Hepatocyte (in vitro differentiated cells): ENCODE data around the gene KDM4B. TPM values are rescaled to one million over a fixed set of nuclear protein-coding genes. Genes with fewer than 3 reads are reported as not detected.

Source experiments
- DNase-seq: peaks from one replicate; pipeline ENCODE4 v3.0.0-alpha.2; 2016; ENCODE audit warnings: low spot score
- H2AFZ ChIP-seq: fragments of 200-600 bp; sonication (generic); 2 replicates; pipeline ENCODE4 v1.6.0; 2016; ENCODE audit warnings: antibody characterized with exemption, mild to moderate bottlenecking
- H3K27ac ChIP-seq: fragments of 200-600 bp; sonication (generic); 2 replicates; pipeline ENCODE4 v1.5.1; 2016; ENCODE audit warnings: mild to moderate bottlenecking
- H3K27me3 ChIP-seq: fragments of 200-600 bp; sonication (generic); 2 replicates; pipeline ENCODE4 v1.6.1; 2016
- H3K36me3 ChIP-seq: fragments of 200-600 bp; sonication (generic); replicated peaks from 2 replicates; pipeline ENCODE4 v1.5.1; 2016; ENCODE audit warnings: low read depth; ENCODE audit not compliant: insufficient read depth
- H3K4me1 ChIP-seq: fragments of 200-600 bp; sonication (generic); 2 replicates; pipeline ENCODE4 v1.5.1; 2016; ENCODE audit warnings: mild to moderate bottlenecking, moderate library complexity; ENCODE audit not compliant: insufficient read depth
- H3K4me2 ChIP-seq: fragments of 200-600 bp; sonication (generic); 2 replicates; pipeline ENCODE4 v1.6.0; 2016
- H3K4me3 ChIP-seq: fragments of 200-600 bp; sonication (generic); 2 replicates; pipeline ENCODE4 v1.5.1; 2016; ENCODE audit warnings: mild to moderate bottlenecking
- H3K79me2 ChIP-seq: fragments of 200-600 bp; sonication (generic); 2 replicates; pipeline ENCODE4 v1.6.0; 2017; ENCODE audit warnings: mild to moderate bottlenecking
- H3K9me2 ChIP-seq: fragments of 200-600 bp; sonication (generic); replicated peaks from 2 replicates; pipeline ENCODE4 v1.6.0; 2017; ENCODE audit warnings: mild to moderate bottlenecking; ENCODE audit not compliant: insufficient read depth
- H3K9me3 ChIP-seq: fragments of 200-600 bp; sonication (generic); 2 replicates; pipeline ENCODE4 v1.5.1; 2016; ENCODE audit warnings: low read depth, mild to moderate bottlenecking
- H4K20me1 ChIP-seq: fragments of 200-600 bp; sonication (generic); 2 replicates; pipeline ENCODE4 v1.6.0; 2016; ENCODE audit warnings: mild to moderate bottlenecking; ENCODE audit not compliant: insufficient read depth, poor library complexity, severe bottlenecking
- EZH2 ChIP-seq: fragments of 200-600 bp; sonication (generic); IDR thresholded peaks from 2 replicates; pipeline ENCODE4 v1.6.1; 2016; ENCODE audit warnings: antibody characterized with exemption, mild to moderate bottlenecking, borderline replicate concordance
- EZH2phosphoT487 ChIP-seq: fragments of 200-600 bp; sonication (generic); IDR thresholded peaks from one replicate; pipeline ENCODE4 v1.6.1; 2018; ENCODE audit warnings: antibody characterized with exemption, mild to moderate bottlenecking, low read depth, moderate library complexity; ENCODE audit not compliant: unreplicated experiment, severe bottlenecking
- WGBS: methylation state at CpG from one replicate; pipeline ENCODE4 v1.1.6; 2016; ENCODE audit warnings: low lambda C conversion rate; ENCODE audit errors: missing lambda C conversion rate; 5-methylcytosine and 5-hydroxymethylcytosine counted together
- polyA plus RNA-seq: library from polyadenylated mRNA; unstranded; fragments of >200 nt; fragmentation: Nextera tagmentation; extraction: Ambion mirVana; gene quantifications from 2 replicates; pipeline ENCODE4 v1.2.1, GENCODE V29; 2016
- total RNA-seq: library from RNA; depleted of rRNA; stranded (reverse); fragments of >200 nt; gene quantifications from 2 replicates; pipeline ENCODE4 v1.2.3, GENCODE V29; 2014
- TF ChIP-seq, protein P1 (sequence below): fragments of 200-600 bp; sonication (generic); IDR thresholded peaks from 2 replicates; pipeline ENCODE4 v1.5.1; 2016; ENCODE audit warnings: antibody characterized with exemption, mild to moderate bottlenecking; ENCODE audit not compliant: poor library complexity

KDM4B gene
- total and polyA plus RNA-seq, 2 experiments from 2014 or later = 22.2 to 29.6 TPM

- no peaks in the 10 kb centered on the region for H3K9me3 ChIP-seq
- no peak overlapping the region for H2AFZ ChIP-seq
- no peaks in the 10 kb centered on the region for H3K4me1 ChIP-seq
- no peak overlapping the region for H3K4me3 ChIP-seq
- DNase-seq = no peak
- 87% methylated on average over 8 of the region's 8 CpGs for WGBS
- H3K27ac ChIP-seq = no peak overlapping the region
- H4K20me1 ChIP-seq = no peaks in the 10 kb centered on the region
- no peaks in the 10 kb centered on the region for H3K27me3 ChIP-seq
- H3K9me2 ChIP-seq = no peaks in the 10 kb centered on the region
- H3K4me2 ChIP-seq = no peak overlapping the region
- H3K36me3 ChIP-seq = no peaks in the 10 kb centered on the region
- no peaks in the 10 kb centered on the region for H3K79me2 ChIP-seq
- no peak for TF ChIP-seq EZH2phosphoT487
- TF ChIP-seq, protein P1, sequence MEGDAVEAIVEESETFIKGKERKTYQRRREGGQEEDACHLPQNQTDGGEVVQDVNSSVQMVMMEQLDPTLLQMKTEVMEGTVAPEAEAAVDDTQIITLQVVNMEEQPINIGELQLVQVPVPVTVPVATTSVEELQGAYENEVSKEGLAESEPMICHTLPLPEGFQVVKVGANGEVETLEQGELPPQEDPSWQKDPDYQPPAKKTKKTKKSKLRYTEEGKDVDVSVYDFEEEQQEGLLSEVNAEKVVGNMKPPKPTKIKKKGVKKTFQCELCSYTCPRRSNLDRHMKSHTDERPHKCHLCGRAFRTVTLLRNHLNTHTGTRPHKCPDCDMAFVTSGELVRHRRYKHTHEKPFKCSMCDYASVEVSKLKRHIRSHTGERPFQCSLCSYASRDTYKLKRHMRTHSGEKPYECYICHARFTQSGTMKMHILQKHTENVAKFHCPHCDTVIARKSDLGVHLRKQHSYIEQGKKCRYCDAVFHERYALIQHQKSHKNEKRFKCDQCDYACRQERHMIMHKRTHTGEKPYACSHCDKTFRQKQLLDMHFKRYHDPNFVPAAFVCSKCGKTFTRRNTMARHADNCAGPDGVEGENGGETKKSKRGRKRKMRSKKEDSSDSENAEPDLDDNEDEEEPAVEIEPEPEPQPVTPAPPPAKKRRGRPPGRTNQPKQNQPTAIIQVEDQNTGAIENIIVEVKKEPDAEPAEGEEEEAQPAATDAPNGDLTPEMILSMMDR = no peak
- TF ChIP-seq EZH2 = no peak
Observed at GRCh38 chr19:5073153-5073844, 104.4 kb downstream of the KDM4B start.

- Histone ChIP-seq H2AFZ (no peak overlapping the region), H3K36me3 (no peaks in the 10 kb centered on the region), H3K4me3 (no peak overlapping the region), H3K4me2 (no peak overlapping the region), H3K9me3 (no peaks in the 10 kb centered on the region), H3K27ac (no peak overlapping the region), H4K20me1 (no peaks in the 10 kb centered on the region), H3K79me2 (no peaks in the 10 kb centered on the region), H3K9me2 (no peaks in the 10 kb centered on the region), H3K27me3 (no peaks in the 10 kb centered on the region), H3K4me1 (no peaks in the 10 kb centered on the region)
- TF ChIP-seq, protein P1 = no peak
- TF ChIP-seq EZH2phosphoT487 = no peak
- no peak for TF ChIP-seq EZH2
- WGBS = 91% methylated on average over 20 of the region's 20 CpGs
- no peak for DNase-seq
Observed at GRCh38 chr19:5074407-5074806, 105.5 kb downstream of the KDM4B start.

GRCh38 chr19:5074830-5075394 is 106.0 kb downstream of the KDM4B start:
- no peaks in the 10 kb centered on the region for H3K79me2 ChIP-seq
- whole genome bisulfite sequencing = 94% methylated on average over 27 of the region's 27 CpGs
- no peak for DNase-seq
- no peaks in the 10 kb centered on the region for H3K36me3 ChIP-seq
- H2AFZ ChIP-seq = no peak overlapping the region
- TF ChIP-seq, protein P1 = no peak
- TF ChIP-seq EZH2phosphoT487 = no peak
- TF ChIP-seq EZH2 = no peak
- H3K4me1 ChIP-seq = no peaks in the 10 kb centered on the region
- no peak overlapping the region for H3K4me3 ChIP-seq
- no peak overlapping the region for H3K27ac ChIP-seq
- H3K9me2 ChIP-seq = no peaks in the 10 kb centered on the region
- no peaks in the 10 kb centered on the region for H4K20me1 ChIP-seq
- no peaks in the 10 kb centered on the region for H3K27me3 ChIP-seq
- no peak overlapping the region for H3K4me2 ChIP-seq
- no peaks in the 10 kb centered on the region for H3K9me3 ChIP-seq
